OCI-LY7 (cell line): Measurements from ENCODE around the gene PRSS56. TPM values are rescaled to one million over a fixed set of nuclear protein-coding genes. Genes with fewer than 3 reads are reported as not detected.

Experiments
- BruUV-seq: library from RNA; stranded (reverse); fragments of 400-500 nt; replicated peaks from 2 replicates; lab custom pipeline; 2021; lab: Mats Ljungman, UMichigan
- CTCF ChIA-PET: fragments of 300-600 bp; sonication (Branson Sonifier 250); formaldehyde crosslinking; loops from one replicate; lab custom pipeline; 2022; ENCODE audit warnings: antibody characterized with exemption; ENCODE audit not compliant: unreplicated experiment; lab: Charles Lee
- POLR2A ChIA-PET: fragments of 300-600 bp; sonication (Branson Sonifier 250); formaldehyde crosslinking; loops from one replicate; lab custom pipeline; 2022; ENCODE audit warnings: antibody characterized with exemption; lab: Charles Lee
- DNase-seq: peaks from one replicate; pipeline ENCODE4 v3.0.0-alpha.2; 2015; ENCODE audit warnings: low spot score
- H2AFZ ChIP-seq: fragments of 200-600 bp; sonication (generic), shearing (Covaris generic); 2 replicates; pipeline ENCODE4 v1.6.1; 2014; ENCODE audit warnings: mild to moderate bottlenecking, antibody characterized with exemption, low read length, moderate library complexity
- H3K27ac ChIP-seq: fragments of 200-600 bp; sonication (generic); 2 replicates; pipeline ENCODE4 v1.5.1; 2014; ENCODE audit warnings: mixed run types, low read depth, mild to moderate bottlenecking, moderate library complexity, low read length, inconsistent platforms; ENCODE audit not compliant: poor library complexity, severe bottlenecking
- H3K36me3 ChIP-seq: fragments of 200-600 bp; sonication (generic); 2 replicates; pipeline ENCODE4 v1.6.1; 2014; ENCODE audit warnings: mild to moderate bottlenecking, antibody characterized with exemption, low read length, moderate library complexity, mixed read lengths; ENCODE audit not compliant: insufficient read depth
- H3K4me1 ChIP-seq: fragments of 200-600 bp; sonication (generic); 2 replicates; pipeline ENCODE4 v1.5.1; 2014; ENCODE audit warnings: mild to moderate bottlenecking, low read length; ENCODE audit not compliant: insufficient read depth, poor library complexity, severe bottlenecking
- H3K4me2 ChIP-seq: fragments of 200-600 bp; sonication (generic); 2 replicates; pipeline ENCODE4 v1.6.1; 2014; ENCODE audit warnings: mild to moderate bottlenecking, low read length
- H3K4me3 ChIP-seq: fragments of 200-600 bp; sonication (generic); 2 replicates; pipeline ENCODE4 v1.5.1; 2014; ENCODE audit warnings: mild to moderate bottlenecking, low read depth, low read length; ENCODE audit not compliant: poor library complexity, severe bottlenecking
- H3K79me2 ChIP-seq: fragments of 200-600 bp; sonication (generic); 2 replicates; pipeline ENCODE4 v1.6.1; 2016; ENCODE audit warnings: low read depth, mild to moderate bottlenecking, low read length, moderate library complexity, mixed read lengths; ENCODE audit not compliant: insufficient read depth
- H3K9me2 ChIP-seq: fragments of 200-600 bp; sonication (generic); 2 replicates; pipeline ENCODE4 v1.6.1; 2016; ENCODE audit warnings: mild to moderate bottlenecking, low read length, mixed read lengths; ENCODE audit not compliant: insufficient read depth
- H3K9me3 ChIP-seq: fragments of 200-600 bp; sonication (generic); 2 replicates; pipeline ENCODE4 v1.6.1; 2014; ENCODE audit warnings: mild to moderate bottlenecking, mixed run types, low read length, mixed read lengths
- H4K20me1 ChIP-seq: fragments of 200-600 bp; sonication (generic); 2 replicates; pipeline ENCODE4 v1.6.1; 2014; ENCODE audit warnings: mild to moderate bottlenecking, antibody characterized with exemption, low read length, moderate library complexity, mixed read lengths; ENCODE audit not compliant: insufficient read depth
- EZH2phosphoT487 ChIP-seq: fragments of 200-600 bp; sonication (generic); IDR thresholded peaks from 2 replicates; pipeline ENCODE4 v1.6.1; 2018; ENCODE audit warnings: low read depth, borderline replicate concordance, mild to moderate bottlenecking, mixed run types, antibody characterized with exemption, low read length, moderate library complexity, mixed read lengths
- intact Hi-C: fragments of 100-400 bp; cut with micrococcal nuclease; formaldehyde crosslinking; loops from one replicate; pipeline ENCODE4 v1.10.0; 2022; ENCODE audit not compliant: unreplicated experiment
- total RNA-seq, 2 experiments: library from RNA; depleted of rRNA in 1 of 2; stranded (reverse); fragments of >200 nt in 1 of 2; shearing (Covaris generic) in 1 of 2; gene quantifications; 2 replicates each; pipeline ENCODE4 v1.2.3, GENCODE V29; 2014 to 2022
- TF ChIP-seq, protein P1 (sequence below): fragments of 200-600 bp; sonication (generic); conservative IDR thresholded peaks from 2 replicates; pipeline ENCODE4 v1.5.1; 2014; ENCODE audit warnings: mild to moderate bottlenecking, antibody characterized with exemption, low read length, moderate library complexity, mixed read lengths

PRSS56 gene
- total RNA-seq, 2 experiments from 2014 or later: not detected

GRCh38 chr2:232486558-232487384 is 33.4 kb upstream of the PRSS56 start:
- Histone ChIP-seq H3K4me3 (no peak overlapping the region), H3K4me1 (no peaks in the 10 kb centered on the region), H3K9me2 (no peaks in the 10 kb centered on the region), H4K20me1 (no peaks in the 10 kb centered on the region), H3K4me2 (no peak overlapping the region), H3K27ac (no peak overlapping the region), H3K36me3 (no peaks in the 10 kb centered on the region), H3K9me3 (no peaks in the 10 kb centered on the region), H3K79me2 (no peaks in the 10 kb centered on the region), H2AFZ (no peak overlapping the region)
- TF ChIP-seq, protein P1, sequence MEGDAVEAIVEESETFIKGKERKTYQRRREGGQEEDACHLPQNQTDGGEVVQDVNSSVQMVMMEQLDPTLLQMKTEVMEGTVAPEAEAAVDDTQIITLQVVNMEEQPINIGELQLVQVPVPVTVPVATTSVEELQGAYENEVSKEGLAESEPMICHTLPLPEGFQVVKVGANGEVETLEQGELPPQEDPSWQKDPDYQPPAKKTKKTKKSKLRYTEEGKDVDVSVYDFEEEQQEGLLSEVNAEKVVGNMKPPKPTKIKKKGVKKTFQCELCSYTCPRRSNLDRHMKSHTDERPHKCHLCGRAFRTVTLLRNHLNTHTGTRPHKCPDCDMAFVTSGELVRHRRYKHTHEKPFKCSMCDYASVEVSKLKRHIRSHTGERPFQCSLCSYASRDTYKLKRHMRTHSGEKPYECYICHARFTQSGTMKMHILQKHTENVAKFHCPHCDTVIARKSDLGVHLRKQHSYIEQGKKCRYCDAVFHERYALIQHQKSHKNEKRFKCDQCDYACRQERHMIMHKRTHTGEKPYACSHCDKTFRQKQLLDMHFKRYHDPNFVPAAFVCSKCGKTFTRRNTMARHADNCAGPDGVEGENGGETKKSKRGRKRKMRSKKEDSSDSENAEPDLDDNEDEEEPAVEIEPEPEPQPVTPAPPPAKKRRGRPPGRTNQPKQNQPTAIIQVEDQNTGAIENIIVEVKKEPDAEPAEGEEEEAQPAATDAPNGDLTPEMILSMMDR: no peak
- TF ChIP-seq EZH2phosphoT487: no peak
- ChIA-PET CTCF (no interaction called here), POLR2A (no interaction called here)
- intact Hi-C loops: no loop called here
- BruUV-seq: no TSS peak
- no peak for DNase-seq

GRCh38 chr2:232487385-232488096 is 32.6 kb upstream of the PRSS56 start, which contains the start of gene ECEL1:
ECEL1 (minus strand) TSS chr2:232487834; CDS start chr2:232486653, 1,181 bp downstream.
- ChIA-PET POLR2A (no interaction called here), CTCF (no interaction called here)
- no peaks in the 10 kb centered on the region for H3K4me1 ChIP-seq
- DNase-seq: no peak
- H3K9me2 ChIP-seq: no peaks in the 10 kb centered on the region
- no TSS peak for BruUV-seq
- H3K27ac ChIP-seq: no peak within 1 kb of the TSS
- no peaks in the 10 kb centered on the region for H3K36me3 ChIP-seq
- H4K20me1 ChIP-seq: no peaks in the 10 kb centered on the region
- no peak within 1 kb of the TSS for H3K4me2 ChIP-seq
- TF ChIP-seq, protein P1: no peak
- TF ChIP-seq EZH2phosphoT487: no peak
- H2AFZ ChIP-seq: no peak within 1 kb of the TSS
- no peaks in the 10 kb centered on the region for H3K79me2 ChIP-seq
- H3K9me3 ChIP-seq: no peaks in the 10 kb centered on the region
- intact Hi-C loops: no loop called here
- H3K4me3 ChIP-seq: no peak within 1 kb of the TSS
